GM21723 (cell line): ENCODE results near the gene GH2.
"Not testable (repeated sequence)": the region's sequence is repeated elsewhere in the genome, so short reads cannot be mapped to it uniquely, and the experiment has no call there.

Experiments
- ATAC-seq: cut with Tn5 transposase; IDR thresholded peaks from one replicate; pipeline ENCODE4 v1.9.1; 2021; ENCODE audit warnings: mild to moderate bottlenecking, moderate library complexity; ENCODE audit not compliant: unreplicated experiment

The GH2 gene

GRCh38 chr17:63911657-63912100, 29.9 kb upstream of the GH2 start:
- no peak for ATAC-seq

- no peak for ATAC-seq
Measured at GRCh38 chr17:63911041-63911635, 29.4 kb upstream of the GH2 start, which contains the start of gene CSHL1. Gene CSHL1, minus strand, starts transcription at chr17:63911258. Its CDS starts 62 bp downstream, at chr17:63911196.

- ATAC-seq: no peak
Measured at GRCh38 chr17:63910096-63910495, 28.4 kb upstream of the GH2 start.

GRCh38 chr17:63909586-63909985, 27.8 kb upstream of the GH2 start:
- not testable (repeated sequence) for ATAC-seq

- ATAC-seq: not testable (repeated sequence)
Measured at GRCh38 chr17:63907161-63907778, 25.5 kb upstream of the GH2 start.

GRCh38 chr17:63904796-63905195, 23.1 kb upstream of the GH2 start:
- ATAC-seq: not testable (repeated sequence)

GRCh38 chr17:63903787-63904201, 22.1 kb upstream of the GH2 start:
- not testable (repeated sequence) for ATAC-seq

GRCh38 chr17:63901971-63902370, 20.2 kb upstream of the GH2 start:
- not testable (repeated sequence) for ATAC-seq

- ATAC-seq: not testable (repeated sequence)
Measured at GRCh38 chr17:63898899-63899798, 17.4 kb upstream of the GH2 start.

GRCh38 chr17:63896524-63897354, 15.0 kb upstream of the GH2 start, which contains the start of gene CSH1:
Gene CSH1, minus strand, starts transcription at chr17:63896574. Its CDS starts 63 bp downstream, at chr17:63896511.
- not testable (repeated sequence) for ATAC-seq

- ATAC-seq: not testable (repeated sequence)
Measured at GRCh38 chr17:63894821-63895220, 13.1 kb upstream of the GH2 start.

- not testable (repeated sequence) for ATAC-seq
Measured at GRCh38 chr17:63894021-63894420, 12.3 kb upstream of the GH2 start.

GRCh38 chr17:63892316-63893037, 10.7 kb upstream of the GH2 start:
- ATAC-seq: not testable (repeated sequence)

- ATAC-seq: not testable (repeated sequence)
Measured at GRCh38 chr17:63889026-63889848, 7.5 kb upstream of the GH2 start.

GRCh38 chr17:63885119-63885518, 3.4 kb upstream of the GH2 start:
- not testable (repeated sequence) for ATAC-seq

- not testable (repeated sequence) for ATAC-seq
Measured at GRCh38 chr17:63882626-63883126, 932 bp upstream of the GH2 start.

- not testable (repeated sequence) for ATAC-seq
Measured at GRCh38 chr17:63881337-63881736, 407 bp downstream of the GH2 start.

- no peak for ATAC-seq
Measured at GRCh38 chr17:63880706-63881105, 1.0 kb downstream of the GH2 start.

- not testable (repeated sequence) for ATAC-seq
Measured at GRCh38 chr17:63878413-63878812, 3.3 kb downstream of the GH2 start.
